NCI-H187 treated with DMSO at 0.1 percent for 48 hours (cell line): ENCODE measurements around the gene MVK.
A peak's percentile ranks its signal among the peaks of the same experiment; 100 is the strongest.

Source experiments
- DNase-seq: peaks from one replicate; lab custom pipeline; 2025; lab: John Stamatoyannopoulos, UW

MVK gene

DNA sequence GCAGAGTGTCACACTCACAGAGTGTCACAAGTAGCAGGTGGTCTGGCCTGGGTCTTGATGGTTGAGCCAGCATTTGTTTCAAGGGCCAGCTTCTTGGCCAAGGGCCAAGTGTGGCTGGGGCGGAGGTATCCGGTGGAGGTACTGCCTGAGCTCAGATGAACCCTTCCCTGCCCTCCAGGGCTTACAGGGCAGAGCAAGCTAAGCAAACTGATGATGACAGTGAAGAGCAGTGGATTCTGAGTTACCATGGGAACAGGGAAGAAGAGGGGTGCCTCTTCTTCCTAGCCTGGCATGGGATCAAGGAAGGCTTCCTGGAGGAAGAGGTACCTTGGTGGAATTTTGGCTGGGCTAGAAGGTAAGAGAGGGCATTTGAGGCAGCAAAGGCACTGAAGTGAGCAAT, 35.7 kb downstream of the MVK start:
- no peak for DNase-seq

DNA sequence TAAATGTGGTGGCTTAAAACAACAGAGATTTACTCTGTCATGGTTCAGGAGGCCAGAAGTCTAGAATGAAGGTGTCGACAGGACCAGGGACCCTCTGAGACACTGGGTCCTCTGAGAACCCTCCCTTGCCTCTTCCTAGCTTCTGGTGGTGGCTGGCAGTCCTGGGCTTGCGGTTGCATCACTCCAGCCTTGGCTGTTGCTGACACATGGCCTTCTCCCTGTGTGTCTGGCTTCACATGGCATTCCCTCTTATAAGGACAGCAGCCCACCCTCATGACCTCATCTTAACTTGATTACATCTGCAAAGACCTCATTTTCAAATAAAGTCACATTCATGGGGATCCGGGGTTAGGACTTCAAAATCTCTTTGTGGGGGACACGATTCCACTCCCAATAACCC, 36.9 kb downstream of the MVK start:
- no peak for DNase-seq

DNA sequence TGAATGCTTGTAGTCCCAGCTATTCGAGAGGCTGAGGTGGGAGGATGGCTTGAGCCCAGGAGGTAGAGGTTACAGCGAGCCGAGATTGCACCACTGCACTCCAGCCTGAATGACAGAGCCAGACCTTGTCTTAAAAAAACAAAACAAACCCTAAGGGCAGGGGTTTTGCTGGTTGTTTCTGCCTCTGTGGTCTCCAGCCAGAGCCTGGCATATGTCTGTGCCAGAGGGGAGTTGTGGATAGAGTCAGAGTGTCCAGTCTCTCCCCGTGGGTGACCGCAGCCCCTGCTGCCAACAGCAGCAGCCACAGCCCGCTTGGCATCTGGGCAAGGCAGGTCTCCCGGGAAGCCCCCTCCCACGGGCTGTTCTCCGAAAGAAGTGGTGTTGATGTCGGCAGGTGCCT, 37.6 kb downstream of the MVK start:
- no peak for DNase-seq

DNA sequence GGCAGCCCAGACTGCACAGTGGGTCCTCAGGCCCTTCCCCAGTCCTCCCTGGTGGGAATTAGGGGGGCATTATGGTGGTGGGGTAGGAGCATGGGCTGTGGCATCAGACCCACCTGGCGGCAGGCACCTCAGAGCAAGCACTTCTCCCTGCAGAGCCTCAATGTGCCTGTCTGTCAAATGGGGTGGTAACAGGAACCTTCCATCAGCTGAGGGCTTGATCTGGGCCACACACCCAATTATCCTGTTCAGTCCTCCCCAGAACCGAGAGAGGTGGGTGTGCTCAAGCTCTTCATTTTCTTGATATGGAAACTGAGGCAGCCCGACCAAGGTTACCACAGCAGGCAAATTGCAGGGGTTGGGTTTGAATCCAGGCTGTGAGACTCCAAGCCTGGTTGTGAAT, 38.4 kb downstream of the MVK start:
- DNase-seq = no peak

DNA sequence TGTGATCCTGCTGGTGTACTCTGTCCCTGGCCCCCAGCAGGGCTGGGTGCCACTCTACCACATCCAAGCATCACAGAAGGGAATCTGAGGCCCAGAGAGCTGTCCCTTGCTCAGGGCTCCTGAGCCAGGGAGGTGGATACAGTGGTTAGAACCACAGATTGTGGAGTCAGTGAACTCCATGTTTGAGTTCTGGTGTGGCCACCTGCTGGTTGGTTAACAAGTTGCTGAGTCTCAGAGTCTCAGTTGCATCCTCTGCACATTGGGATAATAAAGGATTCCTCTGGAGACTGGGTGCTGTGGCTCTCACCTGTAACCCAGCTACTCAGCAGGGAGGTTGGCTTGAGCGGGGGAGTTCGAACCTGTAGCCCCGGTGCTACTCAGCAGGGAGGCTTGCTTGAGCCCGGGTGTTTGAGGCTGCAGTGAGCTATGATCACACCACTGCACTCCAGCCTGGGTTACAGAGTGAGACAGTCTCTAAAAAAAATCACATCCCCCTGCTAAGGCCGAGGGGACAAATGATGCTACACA, 39.4 kb downstream of the MVK start:
- no peak for DNase-seq

DNA sequence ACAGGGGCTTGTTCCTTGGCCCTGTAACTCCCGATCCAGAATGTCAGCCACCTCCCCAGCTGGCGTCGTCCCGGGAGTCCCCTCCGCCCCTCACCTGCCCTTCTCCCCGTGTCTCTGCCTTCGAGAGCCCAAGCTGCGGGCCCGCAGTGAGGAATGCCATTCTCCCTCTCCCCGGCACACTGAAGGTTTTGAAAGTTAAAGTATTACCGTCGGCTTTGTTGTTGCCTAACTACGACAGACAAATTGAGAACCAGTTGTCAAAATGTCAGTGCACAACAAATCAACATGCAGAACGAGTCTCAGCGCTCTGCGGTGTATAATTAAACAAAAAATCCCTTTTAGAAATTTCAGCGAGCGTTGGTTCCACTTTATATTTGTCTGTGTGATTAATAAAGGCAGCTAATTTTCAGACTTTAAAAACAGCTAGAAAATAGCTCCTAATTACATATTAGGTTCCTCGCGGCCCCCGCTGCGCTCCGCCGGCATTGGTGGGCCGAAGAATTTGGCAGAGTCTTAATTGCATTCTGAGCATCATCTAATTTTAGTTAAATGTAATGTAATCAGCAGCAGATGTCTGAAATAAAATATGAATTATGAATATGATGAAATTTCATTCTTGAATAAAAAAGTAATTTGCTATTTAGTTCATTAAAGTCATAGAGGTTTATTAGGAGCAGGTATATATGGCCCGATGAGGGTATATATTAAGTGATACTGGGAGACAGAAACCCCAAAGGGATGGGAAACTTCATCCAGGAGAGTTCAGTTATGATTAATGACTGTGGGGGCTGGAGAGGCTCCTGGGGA, 40.3 kb downstream of the MVK start:
- DNase-seq = no peak

DNA sequence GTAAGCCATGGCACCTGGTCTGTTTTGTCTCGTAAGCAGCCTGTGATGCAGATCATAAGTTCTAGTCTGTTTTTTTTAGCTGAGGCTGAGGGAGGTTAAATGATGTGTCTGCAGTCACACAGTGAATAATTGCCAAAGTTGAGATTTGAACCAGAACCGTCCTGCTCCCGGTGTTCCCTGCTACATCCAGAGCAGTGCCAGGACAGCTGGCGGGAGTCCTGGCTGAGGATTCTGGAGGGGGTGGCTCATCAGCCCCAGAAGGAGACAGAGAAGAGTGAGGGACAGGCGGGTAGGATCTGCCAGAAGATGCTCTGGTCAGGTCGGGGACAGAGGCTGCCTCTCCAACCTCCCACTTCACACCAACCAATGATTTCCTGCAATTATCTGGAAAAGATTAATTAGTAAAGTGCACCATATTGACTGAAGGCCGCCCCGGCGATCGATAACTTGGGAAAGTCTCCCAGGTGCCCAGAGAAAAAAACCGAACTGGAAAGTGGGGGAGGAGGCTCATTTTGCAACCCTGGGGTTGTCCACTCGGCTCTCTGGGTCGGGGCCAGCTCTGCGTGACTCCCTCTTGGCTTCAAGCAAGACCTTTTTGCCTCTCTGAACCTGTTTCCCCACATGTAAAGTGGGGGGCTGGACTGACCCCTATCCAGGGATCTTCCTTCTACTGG, 42.1 kb downstream of the MVK start:
- DNase-seq = no peak

DNA sequence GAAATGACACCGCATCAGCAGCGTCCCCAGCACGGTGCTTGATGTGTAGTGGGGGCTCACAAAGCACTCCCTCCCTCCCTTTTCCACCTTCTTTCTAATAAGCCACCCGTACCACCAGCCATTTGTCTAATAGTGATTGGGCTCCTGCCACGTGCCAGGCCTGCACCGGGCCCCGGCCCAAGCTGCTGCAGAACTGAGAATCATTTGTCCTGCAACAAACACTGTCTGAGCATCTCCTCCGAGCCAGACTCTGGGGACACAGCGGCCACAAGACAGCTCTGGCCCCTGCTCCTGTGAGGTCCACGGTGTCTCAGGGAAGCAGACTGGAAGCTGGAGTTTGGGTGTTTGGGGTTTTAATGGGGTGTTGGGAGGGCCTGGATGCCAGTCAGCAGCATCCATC, 43.9 kb downstream of the MVK start:
- DNase-seq = no peak

DNA sequence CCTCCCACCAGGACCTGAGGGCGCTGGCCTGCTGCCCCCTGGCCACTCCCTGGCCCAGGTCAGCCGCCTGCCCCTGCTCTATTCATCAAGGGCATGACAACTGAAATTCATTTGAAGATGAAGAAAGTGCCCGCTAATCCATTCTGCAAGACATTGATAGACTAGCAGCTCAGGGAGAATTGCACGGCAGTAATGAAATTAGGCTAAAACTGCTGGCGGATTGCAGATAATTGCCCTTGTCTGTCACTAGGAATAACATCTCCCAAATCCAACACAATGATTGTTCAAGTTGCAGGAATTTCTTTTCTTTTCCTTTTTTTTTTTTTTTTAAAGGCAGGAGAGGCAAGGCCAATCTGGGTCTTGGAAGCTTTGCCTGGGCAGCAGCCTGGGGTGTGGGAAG, 44.5 kb downstream of the MVK start:
- DNase-seq = no peak

DNA sequence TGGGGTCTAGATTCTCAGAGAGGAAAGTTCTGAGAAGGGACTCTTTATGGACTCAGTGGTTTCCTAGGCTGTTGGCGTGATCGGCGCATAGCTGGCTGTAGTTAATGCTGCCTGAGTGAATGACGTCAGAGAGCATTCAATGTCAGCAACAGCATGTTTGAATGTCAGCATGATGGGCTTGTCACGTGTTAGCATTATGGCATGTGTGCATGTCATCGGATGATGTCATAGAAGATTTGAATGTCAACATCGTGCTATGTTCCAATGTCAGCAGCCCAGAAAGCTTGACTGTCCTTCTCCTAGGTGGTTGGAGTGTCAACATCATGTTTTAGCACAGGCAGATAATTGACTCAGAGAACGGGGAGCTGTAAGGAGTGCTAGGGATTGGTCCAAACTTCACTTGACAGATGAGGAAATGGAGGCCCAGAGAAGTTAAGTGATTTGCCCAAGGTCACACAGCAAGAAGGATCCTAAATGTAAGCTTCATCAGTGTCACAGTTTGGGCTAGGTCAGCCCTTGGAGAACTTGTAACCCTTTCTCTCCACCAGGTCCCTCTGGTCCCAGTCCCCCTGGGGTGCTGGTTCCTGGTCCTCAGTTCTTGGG, 45.5 kb downstream of the MVK start:
- no peak for DNase-seq

DNA sequence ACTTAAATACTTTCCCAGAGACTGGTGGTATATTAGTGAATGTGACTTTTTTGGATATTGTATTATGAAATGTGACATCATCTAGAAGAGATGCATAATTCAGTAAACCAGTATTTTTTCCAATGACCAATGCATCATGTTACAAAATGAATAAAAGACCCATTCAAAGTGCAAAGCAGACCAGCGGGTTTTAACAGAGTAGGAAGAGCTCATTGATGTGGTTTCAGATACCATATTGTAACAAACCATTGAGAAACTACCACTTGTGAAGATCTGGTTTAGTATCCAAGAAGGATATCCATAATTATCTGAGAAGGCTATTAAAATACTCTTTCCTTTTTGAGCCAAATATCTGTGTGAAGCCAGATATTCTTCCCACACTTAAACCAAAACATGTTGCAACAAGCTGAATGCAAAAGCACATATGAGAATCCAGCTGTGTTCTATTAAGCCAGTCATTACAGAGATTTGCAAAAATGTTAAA, 47.7 kb downstream of the MVK start:
- DNase-seq = no peak

DNA sequence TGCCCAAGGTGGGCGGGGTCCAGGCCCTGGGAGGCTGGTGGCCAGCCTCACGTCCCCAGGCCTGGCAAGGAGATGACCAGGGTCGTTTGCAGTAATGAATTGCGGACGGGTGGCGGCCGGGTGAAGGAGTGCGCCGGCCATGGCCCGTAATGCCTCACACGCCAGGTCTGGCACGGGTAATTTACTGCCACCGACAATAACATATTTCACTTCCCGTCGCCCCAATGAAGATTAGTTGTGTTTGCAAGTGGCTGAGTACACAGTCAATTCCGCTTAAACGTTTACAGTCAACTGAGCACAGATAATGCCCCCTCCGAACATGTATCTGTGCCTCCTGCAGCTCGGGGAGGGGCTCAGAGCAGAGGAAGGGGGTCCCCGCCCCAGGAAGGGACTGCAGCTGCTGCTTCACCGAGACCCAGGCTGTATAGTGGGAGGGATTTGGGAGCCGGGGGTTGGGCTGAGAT, 48.3 kb downstream of the MVK start:
- peak; percentile 89 for DNase-seq

DNA sequence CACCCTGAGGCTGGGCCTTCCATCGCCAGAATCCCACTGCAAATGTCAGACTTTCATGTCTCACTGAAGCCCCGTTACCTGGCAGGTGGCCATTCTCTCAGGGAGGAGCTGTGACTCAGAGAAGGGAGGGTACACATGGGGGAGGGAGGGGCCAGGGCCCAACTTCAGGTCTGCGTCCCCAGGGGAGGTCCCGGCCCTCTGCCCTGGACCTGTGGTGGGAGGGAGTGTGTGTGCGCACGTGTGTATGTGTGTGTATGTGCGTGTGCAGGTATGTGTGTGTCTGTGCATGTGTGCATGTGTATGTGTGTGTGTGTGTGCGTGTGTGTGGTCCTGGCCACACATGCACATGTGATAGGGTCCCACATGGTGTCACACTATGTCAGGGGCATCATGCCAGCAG, 50.9 kb downstream of the MVK start:
- no peak for DNase-seq

DNA sequence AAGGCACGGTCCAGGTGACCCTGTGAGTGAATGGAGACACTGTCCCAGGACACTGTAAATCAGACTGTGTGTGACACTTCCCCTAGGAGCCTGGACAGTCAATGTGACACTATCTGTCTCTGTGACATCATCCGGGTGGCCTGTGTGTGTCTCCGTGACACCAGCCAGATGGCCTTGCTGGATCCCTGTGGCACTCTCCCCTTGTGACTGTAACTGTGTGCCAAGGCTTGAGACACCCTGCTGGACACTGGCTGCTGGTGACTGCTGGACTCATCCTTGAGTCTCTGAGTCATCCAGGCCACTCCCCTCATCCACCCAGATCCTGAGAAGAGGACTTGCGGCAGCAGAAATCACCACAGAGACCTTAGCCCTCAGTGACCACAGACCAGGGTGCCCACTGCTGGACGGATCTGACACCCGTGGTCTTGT, 51.6 kb downstream of the MVK start:
- DNase-seq = no peak

DNA sequence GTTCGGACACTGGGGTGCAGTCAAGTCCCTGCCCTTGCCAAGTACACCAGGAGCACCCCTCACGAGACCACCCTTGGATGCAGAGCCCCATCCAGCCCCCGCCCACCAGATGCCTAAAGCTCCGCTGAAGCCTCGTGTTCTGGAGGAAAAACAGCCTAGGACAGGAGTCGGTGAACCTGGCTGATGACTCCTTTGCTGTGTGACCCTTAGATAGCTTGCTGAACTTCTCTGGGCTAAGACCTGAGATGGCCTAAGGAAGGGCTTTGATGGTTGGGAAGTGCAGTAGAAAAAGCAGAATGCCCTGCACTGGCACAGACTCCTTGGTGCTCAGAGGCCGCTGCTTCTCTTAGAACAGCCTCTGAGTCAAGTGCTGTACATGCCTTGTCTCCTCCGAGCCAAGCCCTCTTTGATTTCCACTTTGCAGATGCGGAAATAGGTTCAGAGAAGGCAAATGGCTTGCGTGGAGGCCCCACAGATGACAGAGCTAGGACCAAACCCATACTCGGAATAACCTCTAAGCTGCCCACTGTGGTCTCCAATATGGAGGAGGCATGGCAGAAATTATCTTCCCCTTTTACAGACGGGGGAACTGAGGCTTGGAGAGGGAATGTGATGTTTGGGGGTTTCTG, 52.3 kb downstream of the MVK start:
- DNase-seq = no peak

DNA sequence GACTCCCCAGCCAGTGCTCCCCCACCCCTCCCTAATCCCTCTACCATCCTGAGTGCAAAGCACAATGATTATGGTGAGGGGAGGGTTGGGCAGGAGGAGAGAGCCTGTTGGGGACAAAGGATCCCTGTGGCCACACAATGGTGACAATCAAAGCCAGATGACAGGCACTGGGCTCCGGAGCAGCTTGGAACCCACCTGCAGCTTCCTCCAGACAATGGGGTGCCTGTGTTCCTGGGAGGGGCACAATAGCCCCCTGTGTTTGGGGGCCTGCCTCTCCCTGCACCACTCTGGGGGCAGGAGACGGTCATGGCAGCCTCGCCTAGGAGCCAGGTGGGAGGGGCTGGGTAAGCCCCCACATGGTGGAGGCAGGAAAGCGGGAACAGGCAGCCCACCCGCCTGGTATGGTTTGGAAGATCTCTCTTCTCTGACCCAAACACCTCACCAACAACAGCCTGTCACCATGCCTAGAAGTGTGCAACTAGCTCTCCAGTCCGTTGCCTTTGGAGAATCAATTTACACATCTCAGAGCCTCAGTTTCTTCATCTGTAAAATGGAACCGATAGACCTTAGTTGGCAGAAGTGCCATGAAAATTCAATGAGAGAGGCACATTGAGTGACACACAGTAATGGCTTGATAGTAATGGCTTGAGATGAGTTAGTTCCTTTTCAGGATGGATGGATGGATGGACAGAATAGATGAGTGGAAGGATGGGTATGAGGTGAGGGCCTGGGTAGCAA, 53.0 kb downstream of the MVK start:
- DNase-seq = no peak

DNA sequence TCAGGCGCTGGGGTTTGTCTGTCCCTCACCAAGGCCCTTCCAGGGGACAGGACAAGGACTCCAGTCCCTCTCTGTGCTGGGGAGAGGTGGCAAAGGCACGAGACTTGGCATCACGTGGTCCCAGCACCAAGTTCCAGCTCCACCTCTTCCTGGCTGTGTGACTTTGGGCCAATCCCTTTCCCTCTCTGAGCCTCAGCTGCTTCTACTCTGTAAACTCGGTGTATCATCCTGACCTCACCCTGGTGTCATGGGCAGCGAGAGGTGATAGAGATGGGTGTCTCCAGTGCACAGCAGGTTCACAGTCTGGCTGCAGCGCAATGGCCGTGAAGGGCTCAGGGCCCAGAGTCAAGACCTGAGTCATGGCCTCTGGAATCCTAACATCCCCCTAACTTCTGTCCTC, 54.0 kb downstream of the MVK start:
- DNase-seq = no peak

DNA sequence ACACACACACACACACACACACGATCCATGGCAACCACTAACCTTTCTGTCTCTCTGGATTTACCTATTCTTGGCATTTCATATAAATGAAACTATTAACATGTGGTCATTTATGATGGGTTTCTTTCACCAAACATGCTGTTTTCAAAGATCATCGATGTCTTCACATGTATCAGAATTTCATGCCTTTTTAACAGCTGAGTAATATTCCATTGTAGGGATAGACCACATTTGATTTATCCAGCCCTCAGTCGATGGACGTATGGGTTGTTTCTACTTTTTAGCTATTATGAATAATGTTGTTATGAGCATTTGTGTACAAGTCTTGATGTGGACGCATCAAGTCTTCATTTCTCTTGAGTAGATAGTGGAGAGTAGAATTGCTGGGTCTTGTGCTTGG, 56.5 kb downstream of the MVK start:
- no peak for DNase-seq

DNA sequence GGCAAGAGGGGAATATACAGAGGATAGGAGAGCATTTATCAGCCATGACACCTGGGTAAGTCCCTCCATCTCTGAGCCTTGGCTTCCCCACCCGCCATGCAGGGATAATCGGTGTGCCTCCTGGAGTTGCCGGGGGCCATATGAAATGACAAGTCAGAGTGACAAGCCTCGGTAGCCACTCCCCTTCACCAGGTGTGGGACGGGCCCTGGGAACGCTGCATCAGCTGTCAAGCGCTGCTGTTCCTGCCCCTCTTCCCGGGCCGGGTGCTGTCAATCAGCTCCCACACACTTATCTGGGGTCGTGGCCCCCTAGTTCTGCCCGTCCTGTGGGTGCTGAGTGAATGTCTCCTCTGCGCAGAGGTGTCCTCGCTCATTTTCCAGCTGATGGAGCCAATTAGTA, 57.2 kb downstream of the MVK start:
- DNase-seq = no peak

DNA sequence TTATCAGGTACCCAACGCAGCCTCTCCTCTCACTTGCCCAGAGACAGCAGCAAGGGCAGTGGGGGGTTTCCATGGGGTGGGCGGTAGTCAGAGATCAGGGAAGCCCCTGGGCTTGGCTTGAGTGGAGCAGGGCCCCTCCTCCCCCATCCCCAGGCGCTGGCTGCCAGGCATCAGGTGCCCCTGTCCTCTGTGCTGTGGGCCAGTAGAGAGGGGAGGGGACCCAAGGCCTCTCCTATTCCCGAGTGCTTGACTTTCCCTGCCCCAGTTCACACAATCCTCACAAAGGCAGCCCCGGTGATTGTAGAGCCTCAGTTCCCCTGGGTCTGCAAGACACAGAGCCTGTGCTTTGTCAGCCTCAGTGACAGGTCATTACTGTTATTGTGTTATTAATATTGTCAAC, 57.7 kb downstream of the MVK start:
- DNase-seq = no peak

DNA sequence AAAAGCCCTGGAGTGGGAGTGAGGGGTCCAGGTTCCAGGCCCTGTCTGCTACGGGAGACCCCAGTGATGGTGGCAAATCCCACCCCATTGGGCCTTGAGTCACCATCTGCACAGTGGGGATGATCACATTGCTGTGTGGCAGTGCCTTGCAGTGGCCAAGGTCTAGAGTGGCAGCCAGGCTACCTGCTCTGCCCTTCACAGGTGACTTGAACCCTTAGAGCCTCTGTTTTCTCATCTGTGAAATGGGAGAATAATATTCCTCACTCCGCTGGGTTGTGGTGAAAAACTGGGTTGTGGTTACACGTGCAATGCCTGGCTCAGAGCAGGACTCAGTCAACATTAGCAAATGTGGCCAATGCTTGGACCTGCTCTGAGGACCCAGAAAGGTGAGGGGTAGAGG, 58.2 kb downstream of the MVK start:
- no peak for DNase-seq

DNA sequence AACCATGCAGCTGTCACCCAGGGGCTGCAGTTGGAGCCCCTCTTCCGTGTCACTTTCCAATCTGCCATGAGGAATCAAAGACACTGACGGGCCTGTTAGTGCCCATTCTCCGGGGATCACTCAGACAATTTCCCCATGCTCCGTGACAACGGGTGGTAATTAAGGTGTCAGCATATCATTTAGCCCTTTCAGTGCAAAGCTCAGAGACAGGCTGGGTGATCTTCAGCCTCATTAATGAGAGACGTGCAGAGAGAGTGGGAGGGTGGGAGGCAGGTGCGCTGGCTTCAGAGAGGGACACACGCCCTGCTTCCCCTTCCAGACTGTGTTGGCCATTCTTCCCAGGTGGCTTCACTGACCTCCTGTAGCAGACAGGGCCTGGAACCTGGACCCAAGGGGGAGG, 58.7 kb downstream of the MVK start:
- DNase-seq = no peak
